HS-5 (cell line): ENCODE data around the gene ABRAXAS1.

ENCODE experiments used
- DNase-seq: peaks from one replicate; pipeline ENCODE4 v3.0.0-alpha.2; 2012; ENCODE audit warnings: low read depth

ABRAXAS1 gene

DNA sequence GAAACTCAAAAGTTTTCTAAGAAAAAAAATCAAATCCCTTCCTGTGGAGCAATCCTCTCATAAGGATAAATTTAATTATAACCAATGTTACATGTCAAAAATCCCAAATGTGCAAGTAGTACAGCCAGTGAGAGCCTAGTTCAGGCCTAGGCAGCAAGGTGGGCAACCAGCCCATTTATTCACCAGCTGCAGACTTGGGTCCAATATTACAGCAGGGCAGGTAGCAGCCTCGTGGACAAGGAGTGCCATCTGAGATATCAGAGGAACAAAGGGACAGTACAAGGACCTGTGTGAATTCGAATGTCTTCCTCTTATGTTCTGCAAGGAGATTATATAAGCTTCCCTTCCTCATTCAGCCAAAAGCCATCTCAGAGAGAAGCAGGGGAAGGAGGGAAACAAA, 35.9 kb downstream of the ABRAXAS1 start:
- no peak for DNase-seq

DNA sequence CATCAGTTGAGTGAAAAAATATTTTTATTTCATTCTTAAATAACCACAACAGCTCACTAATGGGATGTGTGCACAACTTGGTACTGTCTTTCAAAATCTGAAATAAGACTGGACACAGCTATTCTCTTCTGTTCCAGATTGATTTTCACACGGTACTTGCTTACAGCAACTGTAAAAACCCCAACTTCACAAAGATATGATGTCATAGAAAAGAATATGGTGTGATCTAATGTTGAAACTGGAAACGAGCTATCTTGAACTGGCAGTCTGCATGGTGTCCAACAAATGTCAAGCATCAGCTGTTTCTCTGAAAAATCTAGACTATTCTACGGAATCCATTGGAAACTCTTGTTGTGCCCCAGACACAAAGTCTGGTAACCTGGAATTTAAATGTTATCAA, 44.0 kb downstream of the ABRAXAS1 start:
- DNase-seq = no peak

DNA sequence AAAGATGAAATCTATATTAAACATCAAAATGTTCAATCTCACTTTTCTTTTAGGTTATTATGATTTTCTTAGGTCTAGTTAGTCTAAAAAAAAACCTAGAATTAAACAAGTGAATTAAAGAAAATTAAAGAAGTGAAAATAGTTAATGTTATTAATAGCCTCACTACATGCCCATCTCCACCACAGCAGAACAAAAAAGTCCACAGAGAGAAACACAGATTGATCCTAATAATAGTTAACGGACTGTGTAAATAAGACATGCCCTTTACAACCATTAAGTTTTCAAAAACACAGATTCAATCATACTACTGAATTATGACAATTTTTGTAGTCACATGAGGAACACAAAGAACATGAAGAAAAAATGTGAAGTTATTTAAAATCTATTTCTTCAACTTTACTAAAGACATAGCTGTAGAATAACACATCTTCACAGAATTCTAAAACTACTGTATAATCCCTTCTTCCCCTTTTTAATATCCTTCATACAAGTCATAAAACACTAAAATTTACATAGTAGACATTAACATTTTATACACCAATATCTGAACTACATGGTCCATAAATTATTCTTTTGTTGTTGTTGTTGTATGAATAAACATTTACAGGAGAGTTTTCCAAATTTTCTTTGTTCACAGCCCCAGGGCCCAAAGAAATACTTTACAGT, 44.6 kb downstream of the ABRAXAS1 start:
- DNase-seq = no peak

DNA sequence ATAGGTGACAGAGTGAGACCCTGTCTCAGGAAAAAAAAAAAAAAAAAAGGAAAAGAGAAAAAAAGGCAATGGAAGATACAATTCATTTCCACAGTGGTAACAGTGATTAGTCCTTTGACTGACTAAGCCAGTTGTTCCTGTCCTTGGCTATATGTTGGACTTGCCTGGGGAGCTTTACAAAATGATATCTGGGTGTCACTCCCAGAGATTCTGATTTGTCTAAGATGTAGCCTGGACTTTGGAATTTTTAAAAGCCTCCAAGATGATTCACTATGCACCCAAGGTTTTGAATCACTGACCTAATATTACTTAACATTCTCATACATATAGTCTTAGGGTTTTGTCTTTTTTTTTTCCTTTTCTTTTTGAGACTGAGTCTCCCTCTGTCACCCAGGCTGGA, 46.2 kb downstream of the ABRAXAS1 start:
- DNase-seq = peak; percentile 13

DNA sequence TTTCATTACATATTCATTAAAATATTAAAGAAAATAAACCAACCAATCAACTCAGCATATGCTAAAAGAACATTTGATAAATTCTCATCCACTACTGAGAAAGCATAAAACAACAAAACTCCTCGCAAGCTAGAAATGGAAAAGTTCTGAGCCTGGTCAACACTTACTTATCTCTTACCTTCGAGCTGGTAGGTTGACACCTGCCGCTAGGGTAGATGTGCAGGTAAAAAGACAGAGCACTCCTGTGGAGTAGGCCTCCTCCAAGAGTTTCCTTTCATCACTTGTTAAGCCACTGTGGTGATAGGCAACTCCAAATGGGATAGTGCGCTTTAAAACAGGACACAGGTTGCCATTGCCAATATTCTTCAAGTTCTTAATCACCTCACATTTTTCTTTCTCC, 48.2 kb downstream of the ABRAXAS1 start:
- no peak for DNase-seq

DNA sequence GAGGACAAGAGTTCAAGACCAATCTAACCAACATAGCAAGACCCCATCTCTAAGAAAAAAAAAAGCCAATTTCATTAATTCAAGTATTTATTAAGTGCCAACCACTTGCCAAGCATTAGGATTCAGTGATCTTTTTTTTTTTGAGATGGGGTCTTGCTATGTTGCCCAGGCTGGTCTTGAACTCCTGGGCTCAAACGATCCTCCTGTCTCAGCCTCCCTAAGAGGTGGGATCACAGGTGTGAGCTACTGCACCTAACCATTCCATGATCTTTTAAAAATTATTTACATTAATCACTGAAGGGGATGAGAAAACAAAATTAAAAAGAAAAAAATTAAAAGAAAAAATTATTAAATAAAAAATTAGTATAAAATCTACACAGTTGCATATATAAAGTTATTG, 53.7 kb downstream of the ABRAXAS1 start:
- DNase-seq = no peak

DNA sequence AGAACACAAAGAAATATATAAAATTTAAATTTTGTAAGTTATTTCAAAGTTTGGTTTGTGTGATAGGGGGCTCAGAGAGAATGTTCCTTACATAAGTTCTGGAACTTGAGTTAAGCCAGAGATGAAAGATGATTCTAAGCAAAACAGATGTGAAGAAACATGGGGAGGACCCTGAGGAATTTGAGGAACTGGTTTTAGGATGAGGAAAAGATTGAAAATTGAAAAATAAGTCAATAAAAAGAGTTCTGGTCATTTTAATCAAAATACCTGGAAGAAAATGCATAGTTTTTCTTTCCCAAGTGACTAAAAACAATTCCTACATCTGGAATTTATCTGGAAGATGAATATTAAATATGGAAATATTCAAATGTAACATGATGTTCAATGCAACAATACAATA, 66.7 kb downstream of the ABRAXAS1 start:
- DNase-seq = no peak

DNA sequence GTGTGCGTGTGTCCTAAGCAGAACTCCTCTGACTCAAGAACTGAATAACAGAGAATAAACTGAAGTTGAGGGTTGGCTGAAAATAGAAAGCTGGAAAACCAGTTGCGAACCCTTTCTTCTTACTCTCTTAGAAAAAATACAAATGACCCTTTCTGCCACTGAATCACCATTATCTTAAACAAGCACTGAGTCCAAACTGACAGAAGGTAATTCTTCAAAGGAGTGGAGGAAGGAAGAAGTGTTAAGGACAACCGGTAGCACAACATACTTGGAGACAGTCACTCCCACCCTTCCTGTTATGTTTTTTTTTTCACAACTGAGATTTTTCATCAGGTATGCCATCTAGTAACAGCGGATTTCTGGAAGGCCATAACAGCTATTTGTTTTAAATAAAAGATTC, 67.3 kb downstream of the ABRAXAS1 start:
- DNase-seq = no peak

DNA sequence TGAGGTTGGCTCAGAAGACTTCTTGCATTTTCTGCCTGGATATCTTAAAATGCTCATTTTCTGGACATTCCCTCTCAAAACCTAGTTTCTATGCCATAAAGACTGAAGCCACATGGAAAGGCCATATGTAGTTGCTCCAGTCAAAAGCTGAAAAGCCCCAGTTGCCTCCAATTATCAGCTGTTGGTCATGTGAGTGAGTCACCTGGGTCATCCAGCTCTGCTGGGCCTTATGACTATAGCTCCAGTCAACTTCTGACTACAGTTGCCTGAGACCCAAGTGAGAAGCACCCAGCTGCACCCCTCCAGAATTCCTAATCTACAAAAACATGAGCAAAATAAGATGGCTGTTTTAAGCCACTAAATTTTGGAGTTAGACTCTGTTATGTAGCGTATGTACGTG, 71.2 kb downstream of the ABRAXAS1 start:
- no peak for DNase-seq
